22Rv1 (cell line): ENCODE data around the gene ASXL1.

Experiments
- H3K27ac ChIP-seq: fragments of 450-650 bp; 2 replicates; pipeline ENCODE4 v1.5.1; 2017
- ZFX ChIP-seq: fragments of 450-650 bp; IDR thresholded peaks from 2 replicates; pipeline ENCODE4 v1.6.1; 2017; ENCODE audit warnings: antibody characterized with exemption, borderline replicate concordance
- TF ChIP-seq, protein P1 (sequence below): fragments of 450-650 bp; IDR thresholded peaks from 2 replicates; pipeline ENCODE4 v1.5.1; 2017; ENCODE audit warnings: mild to moderate bottlenecking

The ASXL1 gene

DNA sequence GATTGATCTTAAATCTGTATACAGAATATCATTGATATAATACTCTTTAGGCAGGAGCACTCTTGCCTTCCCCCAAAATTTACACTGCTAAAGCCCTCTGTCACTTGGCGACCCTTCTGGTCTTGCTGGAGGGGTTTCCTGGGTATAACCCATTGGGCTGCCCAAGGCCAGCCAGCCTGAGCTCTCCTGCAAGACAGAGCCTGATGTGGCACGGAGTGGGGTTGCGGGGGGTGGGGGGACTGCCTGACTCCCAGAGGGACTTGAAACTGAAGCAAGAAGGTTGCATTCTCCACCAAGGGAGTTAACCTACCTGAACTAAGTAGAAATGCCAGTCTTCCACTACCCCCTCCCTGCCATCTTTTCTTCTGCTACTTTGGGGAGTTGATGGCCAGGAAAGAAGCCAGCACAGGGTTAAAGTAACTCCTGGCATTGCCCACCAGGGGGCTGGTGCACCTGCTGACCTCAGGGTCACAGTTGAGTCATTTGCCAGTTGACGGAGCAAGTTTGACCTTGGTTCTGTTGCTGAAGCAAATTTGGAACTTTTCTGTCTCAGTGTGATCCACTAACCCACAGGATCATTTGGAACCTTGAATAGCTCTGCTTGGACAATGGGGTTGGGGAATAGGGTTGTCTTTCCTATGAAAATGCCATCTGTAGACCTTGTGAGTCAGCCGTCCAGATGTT, 79.4 kb downstream of the ASXL1 start:
- H3K27ac ChIP-seq, result no peak overlapping the region
- TF ChIP-seq ZFX, result no peak
- TF ChIP-seq, protein P1, sequence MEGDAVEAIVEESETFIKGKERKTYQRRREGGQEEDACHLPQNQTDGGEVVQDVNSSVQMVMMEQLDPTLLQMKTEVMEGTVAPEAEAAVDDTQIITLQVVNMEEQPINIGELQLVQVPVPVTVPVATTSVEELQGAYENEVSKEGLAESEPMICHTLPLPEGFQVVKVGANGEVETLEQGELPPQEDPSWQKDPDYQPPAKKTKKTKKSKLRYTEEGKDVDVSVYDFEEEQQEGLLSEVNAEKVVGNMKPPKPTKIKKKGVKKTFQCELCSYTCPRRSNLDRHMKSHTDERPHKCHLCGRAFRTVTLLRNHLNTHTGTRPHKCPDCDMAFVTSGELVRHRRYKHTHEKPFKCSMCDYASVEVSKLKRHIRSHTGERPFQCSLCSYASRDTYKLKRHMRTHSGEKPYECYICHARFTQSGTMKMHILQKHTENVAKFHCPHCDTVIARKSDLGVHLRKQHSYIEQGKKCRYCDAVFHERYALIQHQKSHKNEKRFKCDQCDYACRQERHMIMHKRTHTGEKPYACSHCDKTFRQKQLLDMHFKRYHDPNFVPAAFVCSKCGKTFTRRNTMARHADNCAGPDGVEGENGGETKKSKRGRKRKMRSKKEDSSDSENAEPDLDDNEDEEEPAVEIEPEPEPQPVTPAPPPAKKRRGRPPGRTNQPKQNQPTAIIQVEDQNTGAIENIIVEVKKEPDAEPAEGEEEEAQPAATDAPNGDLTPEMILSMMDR, result peak; percentile 16

DNA sequence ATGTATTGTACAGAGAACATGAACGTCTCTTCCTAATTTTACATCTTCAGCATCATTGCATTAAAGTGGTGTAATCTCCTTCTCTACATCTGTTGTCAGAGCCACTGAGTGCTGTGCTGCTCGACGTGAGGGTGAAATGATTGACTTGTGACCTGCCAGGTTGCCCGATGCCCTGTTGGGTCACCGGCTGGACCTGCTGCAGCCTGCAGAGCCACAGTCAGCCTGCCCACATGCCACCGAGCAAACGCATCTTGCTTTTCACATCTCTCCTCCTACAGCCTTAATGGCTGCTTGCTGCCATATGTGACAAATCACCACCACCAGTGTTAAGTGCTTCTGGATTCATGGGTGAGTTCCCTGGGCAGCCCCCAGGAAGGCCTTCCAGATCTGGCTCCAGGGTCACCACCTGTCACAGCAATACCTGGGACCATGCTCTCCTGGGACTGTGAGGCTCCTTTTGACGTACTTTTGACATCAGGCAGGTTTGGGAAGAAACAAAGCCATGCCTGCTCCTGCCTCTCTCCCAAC, 80.3 kb downstream of the ASXL1 start:
- TF ChIP-seq, protein P1, result no peak
- TF ChIP-seq ZFX, result no peak
- no peak overlapping the region for H3K27ac ChIP-seq

DNA sequence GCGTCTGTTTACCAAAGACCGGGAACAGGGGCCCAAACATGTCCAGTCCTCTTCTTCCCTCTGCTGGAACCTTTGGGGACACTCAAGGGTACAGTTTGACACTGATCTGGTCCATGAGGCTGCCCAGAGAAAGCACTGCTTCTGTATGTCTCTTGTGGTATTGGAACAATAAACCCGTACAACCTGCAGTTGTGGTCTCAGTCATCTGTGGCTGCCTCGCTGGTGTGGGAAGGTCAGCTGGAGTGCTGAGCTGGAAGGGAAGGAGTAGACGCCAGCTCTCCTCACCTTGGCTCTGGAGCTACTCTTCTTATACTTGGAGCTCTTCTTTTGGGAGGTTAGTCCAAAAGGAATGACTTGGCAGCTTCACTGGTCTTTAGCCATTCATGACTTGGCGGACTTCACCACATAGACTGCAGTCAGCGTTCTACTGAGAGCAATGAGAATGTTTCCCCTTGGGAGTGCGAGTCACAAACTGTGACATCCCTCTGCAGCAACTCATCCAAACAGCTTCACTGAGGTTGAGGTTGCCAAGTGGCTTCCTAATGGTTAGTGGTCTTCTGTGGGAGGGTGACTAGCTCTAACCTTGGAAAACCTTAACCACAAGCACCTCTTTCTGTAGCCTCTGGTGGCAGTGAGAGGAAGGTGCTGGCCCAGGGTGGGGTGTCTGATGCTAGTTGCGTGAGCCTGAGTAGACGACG, 81.2 kb downstream of the ASXL1 start:
- TF ChIP-seq ZFX, result no peak
- TF ChIP-seq, protein P1, result no peak
- no peak overlapping the region for H3K27ac ChIP-seq

DNA sequence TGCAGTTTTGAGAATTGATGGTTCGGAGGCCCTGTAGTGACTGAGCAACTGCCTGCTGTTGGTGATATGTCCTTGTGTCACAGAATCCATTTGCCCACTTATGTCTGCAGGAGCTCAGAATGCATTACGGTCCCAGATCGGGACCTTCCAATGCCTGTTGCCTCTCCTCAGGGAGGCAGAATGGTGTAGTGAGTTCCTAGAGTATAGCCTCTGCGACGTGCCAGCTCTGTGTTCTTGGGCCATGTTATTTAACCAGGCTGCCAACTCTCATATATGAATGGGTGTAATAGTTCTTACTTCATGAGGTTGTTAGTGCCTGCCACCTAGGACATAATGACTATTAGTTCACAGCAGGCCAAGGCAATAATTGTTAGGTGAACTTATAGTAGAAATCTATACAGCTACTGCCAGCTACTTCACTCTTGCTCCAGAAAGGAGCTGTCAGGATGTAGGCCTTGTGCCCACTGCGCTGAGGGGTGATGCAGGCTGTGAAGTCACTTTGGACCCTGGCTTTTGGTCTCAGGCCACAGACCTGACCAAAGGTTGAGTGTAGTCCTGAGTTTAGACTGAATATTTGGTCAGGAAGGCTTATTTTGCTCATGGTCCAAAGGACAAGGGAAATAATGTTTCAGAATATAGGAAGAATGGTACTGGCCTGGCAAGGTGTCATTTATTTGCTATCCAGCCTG, 82.1 kb downstream of the ASXL1 start:
- TF ChIP-seq, protein P1, result no peak
- H3K27ac ChIP-seq, result no peak overlapping the region

DNA sequence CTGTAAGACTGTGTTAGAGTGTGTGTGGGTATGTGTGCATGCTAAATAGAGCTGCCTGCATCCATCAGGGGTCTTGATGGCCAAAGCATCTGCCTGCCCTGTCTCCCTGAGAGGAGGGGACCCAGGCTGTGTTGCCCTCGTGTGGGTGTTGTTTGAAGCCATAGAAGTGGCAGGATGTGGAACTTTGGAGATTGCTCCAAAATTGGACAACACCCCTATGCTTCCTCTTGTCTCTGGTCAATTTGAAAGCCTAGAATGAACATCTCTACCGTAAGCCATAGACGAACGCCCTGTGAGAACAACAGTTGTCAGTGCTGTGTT, 82.6 kb downstream of the ASXL1 start:
- no peak overlapping the region for H3K27ac ChIP-seq
- TF ChIP-seq ZFX, result no peak

- no peak for TF ChIP-seq ZFX
- TF ChIP-seq, protein P1, result no peak
- no peak overlapping the region for H3K27ac ChIP-seq
Measured at GRCh38 chr20:32441638-32442037, 83.5 kb downstream of the ASXL1 start.

DNA sequence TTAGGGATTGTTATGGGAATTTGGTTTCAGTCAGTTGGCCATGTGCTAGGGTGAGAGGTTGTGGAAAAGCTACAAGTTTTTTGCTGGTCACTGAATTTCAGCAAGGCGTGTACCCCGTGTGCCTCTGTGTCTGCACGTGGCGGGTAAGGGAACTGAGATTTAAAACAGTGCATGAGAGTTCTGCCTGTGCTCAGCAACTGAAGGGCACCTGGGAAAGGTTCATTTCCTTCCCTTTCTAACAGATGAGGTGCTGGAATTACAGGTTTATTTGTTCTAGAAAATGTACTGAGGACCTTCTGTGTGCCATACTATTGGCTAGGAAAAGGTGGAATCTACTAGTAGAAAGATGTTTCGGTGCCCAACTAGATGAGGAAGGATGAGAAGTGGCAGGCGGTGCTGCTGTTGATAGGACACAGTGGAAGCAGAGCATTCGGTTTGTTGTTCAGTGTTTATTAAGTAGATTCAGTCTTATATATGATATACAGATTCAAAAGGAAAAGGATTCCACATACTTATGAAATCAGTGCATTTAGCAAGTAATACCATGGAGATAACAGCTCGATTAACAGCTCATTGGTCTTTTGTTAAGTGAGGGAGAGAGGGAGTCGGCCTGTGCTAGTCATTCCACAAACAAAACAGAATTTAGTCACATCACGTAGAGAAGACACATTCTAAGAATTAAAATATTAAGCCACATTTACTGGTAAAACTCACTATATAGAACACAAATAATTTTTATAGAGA, 84.7 kb downstream of the ASXL1 start:
- TF ChIP-seq, protein P1, result no peak
- no peak for TF ChIP-seq ZFX
- no peak overlapping the region for H3K27ac ChIP-seq
